H9 (cell line): ENCODE results near the gene TMEM156. TPM values are rescaled to one million over a fixed set of nuclear protein-coding genes. Genes with fewer than 3 reads are reported as not detected.

Experiments
- DNase-seq: peaks from one replicate; pipeline ENCODE4 v3.0.0-alpha.2; 2017
- H2AFZ ChIP-seq: one replicate; pipeline ENCODE4 v1.6.1; 2013; ENCODE audit warnings: mild to moderate bottlenecking, low read length, control low read depth, moderate library complexity
- H2AK5ac ChIP-seq: 2 replicates; pipeline ENCODE4 v1.6.1; 2013; ENCODE audit warnings: low read length, control low read depth, mixed read lengths; ENCODE audit not compliant: insufficient read length
- H2BK120ac ChIP-seq: one replicate; pipeline ENCODE4 v1.6.1; 2013; ENCODE audit warnings: low read depth, mild to moderate bottlenecking, low read length, control low read depth, inconsistent platforms; ENCODE audit not compliant: poor library complexity, severe bottlenecking
- H2BK12ac ChIP-seq: 2 replicates; pipeline ENCODE4 v1.6.1; 2013; ENCODE audit warnings: low read length, control low read depth, mixed read lengths, low read depth; ENCODE audit not compliant: insufficient read length
- H2BK15ac ChIP-seq: 2 replicates; pipeline ENCODE4 v1.6.1; 2013; ENCODE audit warnings: low read depth, low read length, control low read depth
- H2BK20ac ChIP-seq: one replicate; pipeline ENCODE4 v1.6.1; 2013; ENCODE audit warnings: low read depth, mild to moderate bottlenecking, low read length, control low read depth, inconsistent platforms; ENCODE audit not compliant: poor library complexity, severe bottlenecking
- H2BK5ac ChIP-seq: 2 replicates; pipeline ENCODE4 v1.6.1; 2013; ENCODE audit warnings: low read length, control low read depth, mixed read lengths; ENCODE audit not compliant: insufficient read length
- H3K14ac ChIP-seq: 2 replicates; pipeline ENCODE4 v1.6.1; 2013; ENCODE audit warnings: low read length, control low read depth; ENCODE audit not compliant: insufficient read depth
- H3K18ac ChIP-seq: 2 replicates; pipeline ENCODE4 v1.6.1; 2013; ENCODE audit warnings: low read depth, mild to moderate bottlenecking, mixed read lengths, low read length, control low read depth; ENCODE audit not compliant: insufficient read length
- H3K23ac ChIP-seq: 2 replicates; pipeline ENCODE4 v1.6.1; 2013; ENCODE audit warnings: low read length, control low read depth, mixed read lengths, low read depth; ENCODE audit not compliant: insufficient read length
- H3K23me2 ChIP-seq: 2 replicates; pipeline ENCODE4 v1.6.1; 2013; ENCODE audit warnings: low read depth, mild to moderate bottlenecking, mixed read lengths, low read length, control low read depth; ENCODE audit not compliant: insufficient read length, poor library complexity, severe bottlenecking
- H3K27ac ChIP-seq: 2 replicates; pipeline ENCODE4 v1.5.1; 2013; ENCODE audit warnings: low read length, control low read depth, mixed read lengths, low read depth; ENCODE audit not compliant: insufficient read length
- H3K27me3 ChIP-seq: 2 replicates; pipeline ENCODE4 v1.6.1; 2013; ENCODE audit warnings: low read length, control low read depth, inconsistent platforms; ENCODE audit not compliant: insufficient read depth
- H3K4ac ChIP-seq: 2 replicates; pipeline ENCODE4 v1.6.1; 2013; ENCODE audit warnings: low read depth, mild to moderate bottlenecking, control low read depth, inconsistent platforms, low read length, moderate library complexity
- H3K4me1 ChIP-seq: 2 replicates; pipeline ENCODE4 v1.6.1; 2013; ENCODE audit warnings: low read length, control low read depth, inconsistent platforms; ENCODE audit not compliant: insufficient read depth
- H3K4me2 ChIP-seq: 2 replicates; pipeline ENCODE4 v1.6.1; 2013; ENCODE audit warnings: low read length, control low read depth, mixed read lengths; ENCODE audit not compliant: insufficient read length, insufficient read depth
- H3K56ac ChIP-seq: 2 replicates; pipeline ENCODE4 v1.6.1; 2013; ENCODE audit warnings: low read depth, mild to moderate bottlenecking, mixed read lengths, low read length, control low read depth; ENCODE audit not compliant: insufficient read length
- H3K79me1 ChIP-seq: 2 replicates; pipeline ENCODE4 v1.6.1; 2013; ENCODE audit warnings: low read depth, mild to moderate bottlenecking, moderate library complexity, low read length, control low read depth, inconsistent platforms; ENCODE audit not compliant: insufficient read depth, poor library complexity, severe bottlenecking
- H3K79me2 ChIP-seq: 2 replicates; pipeline ENCODE4 v1.6.1; 2013; ENCODE audit warnings: low read length, control low read depth, inconsistent platforms; ENCODE audit not compliant: insufficient read depth
- H3K9ac ChIP-seq: 2 replicates; pipeline ENCODE4 v1.6.1; 2013; ENCODE audit warnings: low read length, control low read depth, mixed read lengths; ENCODE audit not compliant: insufficient read length; ENCODE audit errors: extremely low read depth
- H3K9me3 ChIP-seq: one replicate; pipeline ENCODE4 v1.6.1; 2013; ENCODE audit warnings: low read depth, low read length, inconsistent platforms; ENCODE audit not compliant: control insufficient read depth
- H3T11ph ChIP-seq: one replicate; pipeline ENCODE4 v1.6.1; 2013; ENCODE audit warnings: mild to moderate bottlenecking, low read length, control low read depth, inconsistent platforms
- H4K20me1 ChIP-seq: one replicate; pipeline ENCODE4 v1.6.1; 2013; ENCODE audit not compliant: control insufficient read depth, insufficient read length, insufficient read depth
- H4K5ac ChIP-seq: 2 replicates; pipeline ENCODE4 v1.6.1; 2013; ENCODE audit warnings: low read depth, mild to moderate bottlenecking, mixed read lengths, low read length, control low read depth; ENCODE audit not compliant: insufficient read length
- H4K8ac ChIP-seq: replicated peaks from 2 replicates; pipeline ENCODE4 v1.6.1; 2013; ENCODE audit warnings: low read length, control low read depth, mixed read lengths, low read depth; ENCODE audit not compliant: insufficient read length
- H4K91ac ChIP-seq: 2 replicates; pipeline ENCODE4 v1.6.1; 2013; ENCODE audit warnings: low read depth, mild to moderate bottlenecking, moderate library complexity, mixed read lengths, low read length, control low read depth; ENCODE audit not compliant: insufficient read length
- H3K27ac Mint-ChIP-seq, 3 experiments: 2 replicates in 2 of 3; 3 replicates in 1 of 3; pipeline ENCODE4 v1.8.0; 2020 to 2021; ENCODE audit warnings: mixed read lengths in 3 of 3, mild to moderate bottlenecking in 1 of 3, moderate library complexity in 1 of 3
- H3K27me3 Mint-ChIP-seq: 2 replicates; pipeline ENCODE4 v1.8.0; 2021; ENCODE audit warnings: low read depth, mild to moderate bottlenecking, moderate library complexity, mixed read lengths
- H3K36me3 Mint-ChIP-seq, 3 experiments: 2 replicates in 2 of 3; 3 replicates in 1 of 3; pipeline ENCODE4 v1.8.0; 2020 to 2021; ENCODE audit warnings: low read depth in 3 of 3, mixed read lengths in 3 of 3; ENCODE audit not compliant: insufficient read depth in 1 of 3
- H3K4me1 Mint-ChIP-seq, 2 experiments: 2 replicates each; pipeline ENCODE4 v1.8.0; 2020; ENCODE audit warnings: mixed read lengths in 2 of 2
- H3K4me3 Mint-ChIP-seq, 2 experiments: 2 replicates in 1 of 2; 3 replicates in 1 of 2; pipeline ENCODE4 v1.8.0; 2020 to 2021; ENCODE audit warnings: mild to moderate bottlenecking in 2 of 2, mixed read lengths in 2 of 2, moderate library complexity in 1 of 2
- H3K9me3 Mint-ChIP-seq, 2 experiments: 2 replicates in 1 of 2; 3 replicates in 1 of 2; pipeline ENCODE4 v1.8.0; 2020; ENCODE audit warnings: mild to moderate bottlenecking in 2 of 2, mixed read lengths in 2 of 2, moderate library complexity in 1 of 2
- WGBS: extraction: QIAGEN DNeasy Blood & Tissue Kit; methylation state at CpG from one replicate; pipeline ENCODE4 v1.1.7; 2013; ENCODE audit warnings: missing lambda C conversion rate, low lambda C conversion rate, mixed read lengths; ENCODE audit not compliant: insufficient read length; ENCODE audit errors: extremely low coverage; 5-methylcytosine and 5-hydroxymethylcytosine counted together
- total RNA-seq: library from RNA; stranded (reverse); gene quantifications from 2 replicates; pipeline ENCODE4 v1.2.1, GENCODE V29; 2021
- TF ChIP-seq, protein P1 (sequence below): fragments of 200-600 bp; sonication (generic); conservative IDR thresholded peaks from 3 replicates; pipeline ENCODE4 v1.8.0; 2021; ENCODE audit warnings: antibody characterized with exemption, mild to moderate bottlenecking

Gene TMEM156
- total RNA-seq, 1 experiment from 2014 or later, result not detected

DNA sequence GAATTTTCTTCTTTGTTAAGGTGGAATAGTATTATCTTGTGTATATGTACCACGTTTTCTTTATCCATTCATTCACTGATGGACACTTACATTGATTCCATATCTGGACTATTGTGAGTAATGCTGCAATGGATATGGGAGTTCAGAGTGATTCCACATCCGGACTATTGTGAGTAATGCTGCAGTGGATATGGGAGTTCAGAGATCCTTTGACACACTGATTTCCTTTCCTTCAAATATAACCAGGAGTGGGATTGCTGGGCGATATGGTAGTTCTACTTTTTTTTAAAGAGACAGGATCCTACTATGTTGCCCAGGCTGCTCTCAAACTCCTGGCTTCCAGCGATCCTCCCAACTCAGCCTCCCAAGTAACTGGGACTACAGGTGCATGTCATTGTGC lies 12.1 kb downstream of the TMEM156 start:
- no peak overlapping the region for H2BK120ac ChIP-seq
- no peak overlapping the region for H3T11ph ChIP-seq
- no peaks in the 10 kb centered on the region for H3K9me3 ChIP-seq
- no peaks in the 10 kb centered on the region for H4K20me1 ChIP-seq
- no peak overlapping the region for H3K23ac ChIP-seq
- H3K56ac ChIP-seq, result no peak overlapping the region
- no peak overlapping the region for H2BK5ac ChIP-seq
- H3K79me2 ChIP-seq, result no peaks in the 10 kb centered on the region
- H3K18ac ChIP-seq, result no peak overlapping the region
- H2BK20ac ChIP-seq, result no peak overlapping the region
- H2BK12ac ChIP-seq, result no peak overlapping the region
- no peak overlapping the region for H3K14ac ChIP-seq
- H2BK15ac ChIP-seq, result no peak overlapping the region
- Mint-ChIP-seq H3K27ac (no peak overlapping the region), H3K4me3 (no peak overlapping the region), H3K27me3 (no peaks in the 10 kb centered on the region), H3K4me1 (no peaks in the 10 kb centered on the region), H3K36me3 (no peaks in the 10 kb centered on the region; a peak in 1 of 7 replicates), H3K9me3 (peaks cover 5 to 8% of the 10 kb centered on the region in 2 experiments)
- H3K27ac ChIP-seq, result no peak overlapping the region
- TF ChIP-seq, protein P1, sequence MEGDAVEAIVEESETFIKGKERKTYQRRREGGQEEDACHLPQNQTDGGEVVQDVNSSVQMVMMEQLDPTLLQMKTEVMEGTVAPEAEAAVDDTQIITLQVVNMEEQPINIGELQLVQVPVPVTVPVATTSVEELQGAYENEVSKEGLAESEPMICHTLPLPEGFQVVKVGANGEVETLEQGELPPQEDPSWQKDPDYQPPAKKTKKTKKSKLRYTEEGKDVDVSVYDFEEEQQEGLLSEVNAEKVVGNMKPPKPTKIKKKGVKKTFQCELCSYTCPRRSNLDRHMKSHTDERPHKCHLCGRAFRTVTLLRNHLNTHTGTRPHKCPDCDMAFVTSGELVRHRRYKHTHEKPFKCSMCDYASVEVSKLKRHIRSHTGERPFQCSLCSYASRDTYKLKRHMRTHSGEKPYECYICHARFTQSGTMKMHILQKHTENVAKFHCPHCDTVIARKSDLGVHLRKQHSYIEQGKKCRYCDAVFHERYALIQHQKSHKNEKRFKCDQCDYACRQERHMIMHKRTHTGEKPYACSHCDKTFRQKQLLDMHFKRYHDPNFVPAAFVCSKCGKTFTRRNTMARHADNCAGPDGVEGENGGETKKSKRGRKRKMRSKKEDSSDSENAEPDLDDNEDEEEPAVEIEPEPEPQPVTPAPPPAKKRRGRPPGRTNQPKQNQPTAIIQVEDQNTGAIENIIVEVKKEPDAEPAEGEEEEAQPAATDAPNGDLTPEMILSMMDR, result no peak
- H3K9ac ChIP-seq, result no peak overlapping the region
- no peak overlapping the region for H3K4me2 ChIP-seq
- H3K79me1 ChIP-seq, result no peaks in the 10 kb centered on the region
- H4K8ac ChIP-seq, result no peak overlapping the region
- no peak overlapping the region for H2AFZ ChIP-seq
- no peak overlapping the region for H2AK5ac ChIP-seq
- no peaks in the 10 kb centered on the region for H3K4me1 ChIP-seq
- WGBS, result no CpG with 5 or more reads among the region's 4 CpGs
- H4K5ac ChIP-seq, result no peak overlapping the region
- no peak overlapping the region for H3K4ac ChIP-seq
- H3K27me3 ChIP-seq, result no peaks in the 10 kb centered on the region
- DNase-seq, result no peak
- H4K91ac ChIP-seq, result no peak overlapping the region
- H3K23me2 ChIP-seq, result no peaks in the 10 kb centered on the region
